Uterus (tissue), 4 donors: ENCODE results near the gene ARHGAP42. TPM values are rescaled to one million over a fixed set of nuclear protein-coding genes. Genes with fewer than 3 reads are reported as not detected.
A peak's percentile ranks its signal among the peaks of the same experiment; 100 is the strongest.

Source experiments
- DNase-seq, 2 donors: peaks; one replicate each; pipeline ENCODE4 v3.0.0-alpha.2; 2019 to 2020
- H3K27ac ChIP-seq, 2 donors: fragments of 200-600 bp; sonication (generic); 1 replicate in 1 of 2; 2 replicates in 1 of 2; pipeline ENCODE4 v1.5.1; 2016 to 2018
- H3K27me3 ChIP-seq, 2 donors: fragments of 200-600 bp; sonication (generic); one replicate each; pipeline ENCODE4 v1.5.1; 2018 to 2019; ENCODE audit warnings: control low read depth in 1 of 2
- H3K36me3 ChIP-seq, 2 donors: fragments of 200-600 bp; sonication (generic); one replicate each; pipeline ENCODE4 v1.5.1; 2019; ENCODE audit warnings: control low read depth in 1 of 2
- H3K4me1 ChIP-seq, 2 donors: fragments of 200-600 bp; sonication (generic); one replicate each; pipeline ENCODE4 v1.5.1; 2018 to 2019; ENCODE audit warnings: control low read depth in 1 of 2
- H3K4me3 ChIP-seq, 2 donors: fragments of 200-600 bp; sonication (generic); 1 replicate in 1 of 2; 2 replicates in 1 of 2; pipeline ENCODE4 v1.5.1; 2018 to 2019; ENCODE audit warnings: mild to moderate bottlenecking in 1 of 2
- H3K9me3 ChIP-seq, 2 donors: fragments of 200-600 bp; sonication (generic); one replicate each; pipeline ENCODE4 v1.5.1; 2019; ENCODE audit warnings: control low read depth in 1 of 2
- POLR2A ChIP-seq, 2 donors: fragments of 450-650 bp; IDR thresholded peaks; one replicate each; pipeline ENCODE4 v1.6.1; 2016; ENCODE audit warnings: antibody characterized with exemption in 2 of 2, mild to moderate bottlenecking in 1 of 2, moderate library complexity in 1 of 2
- intact Hi-C: fragments of 100-400 bp; cut with DNase I; formaldehyde crosslinking; loops from one replicate; pipeline ENCODE4 v1.15.1; 2023; ENCODE audit warnings: low total_unique reads
- total RNA-seq, 4 donors: library from RNA; depleted of rRNA in 3 of 4; stranded (reverse); fragments of >200 nt in 3 of 4; gene quantifications; one replicate each; pipeline versions ENCODE4 v1.1.0 to v1.2.4, GENCODE V29; 2014 to 2023
- TF ChIP-seq, protein P1 (sequence below), 4 experiments: fragments of 200-600 bp in 2 of 4; fragments of 450-650 bp in 2 of 4; sonication (generic) in 2 of 4; IDR thresholded peaks; one replicate each; pipeline ENCODE4 v1.5.1; 2016 to 2019; ENCODE audit warnings: antibody characterized with exemption in 4 of 4, mild to moderate bottlenecking in 2 of 4, moderate library complexity in 1 of 4
- donor health status: DM: yes; HTN: yes; CAD: no.

Gene ARHGAP42
- total RNA-seq, 4 donors from 2014 or later = 10.2 to 51.6 (median 21.1) TPM

- no peak for TF ChIP-seq POLR2A (IDR thresholded peaks at IDR 0.05)
- TF ChIP-seq, protein P1, sequence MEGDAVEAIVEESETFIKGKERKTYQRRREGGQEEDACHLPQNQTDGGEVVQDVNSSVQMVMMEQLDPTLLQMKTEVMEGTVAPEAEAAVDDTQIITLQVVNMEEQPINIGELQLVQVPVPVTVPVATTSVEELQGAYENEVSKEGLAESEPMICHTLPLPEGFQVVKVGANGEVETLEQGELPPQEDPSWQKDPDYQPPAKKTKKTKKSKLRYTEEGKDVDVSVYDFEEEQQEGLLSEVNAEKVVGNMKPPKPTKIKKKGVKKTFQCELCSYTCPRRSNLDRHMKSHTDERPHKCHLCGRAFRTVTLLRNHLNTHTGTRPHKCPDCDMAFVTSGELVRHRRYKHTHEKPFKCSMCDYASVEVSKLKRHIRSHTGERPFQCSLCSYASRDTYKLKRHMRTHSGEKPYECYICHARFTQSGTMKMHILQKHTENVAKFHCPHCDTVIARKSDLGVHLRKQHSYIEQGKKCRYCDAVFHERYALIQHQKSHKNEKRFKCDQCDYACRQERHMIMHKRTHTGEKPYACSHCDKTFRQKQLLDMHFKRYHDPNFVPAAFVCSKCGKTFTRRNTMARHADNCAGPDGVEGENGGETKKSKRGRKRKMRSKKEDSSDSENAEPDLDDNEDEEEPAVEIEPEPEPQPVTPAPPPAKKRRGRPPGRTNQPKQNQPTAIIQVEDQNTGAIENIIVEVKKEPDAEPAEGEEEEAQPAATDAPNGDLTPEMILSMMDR (IDR thresholded peaks at IDR 0.05) = peak; percentile 43 to 66 (median 56)
- H3K4me3 ChIP-seq = no peak overlapping the region
- peak overlapping the region in 1 of 2 donors; percentile 4 for H3K27ac ChIP-seq
- no peaks in the 10 kb centered on the region for H3K27me3 ChIP-seq
- intact Hi-C loops = no loop called here
- no peaks in the 10 kb centered on the region for H3K9me3 ChIP-seq
- H3K36me3 ChIP-seq = no peaks in the 10 kb centered on the region
- H3K4me1 ChIP-seq = no peaks in the 10 kb centered on the region
- no peak for DNase-seq
These were observed 293.1 kb downstream of the ARHGAP42 start for GRCh38 chr11:100980156-100980555.

GRCh38 chr11:100981196-100981824, 294.2 kb downstream of the ARHGAP42 start:
- no peak for TF ChIP-seq POLR2A (IDR thresholded peaks at IDR 0.05)
- TF ChIP-seq, protein P1 (IDR thresholded peaks at IDR 0.05) = no peak
- DNase-seq = no peak
- H3K9me3 ChIP-seq = no peaks in the 10 kb centered on the region
- H3K36me3 ChIP-seq = no peaks in the 10 kb centered on the region
- intact Hi-C loops = no loop called here
- H3K27me3 ChIP-seq = no peaks in the 10 kb centered on the region
- H3K27ac ChIP-seq = peak overlapping the region in 1 of 2 donors; percentile 10
- H3K4me1 ChIP-seq = no peaks in the 10 kb centered on the region
- H3K4me3 ChIP-seq = no peak overlapping the region

GRCh38 chr11:100984668-100985067, 297.6 kb downstream of the ARHGAP42 start:
- Histone ChIP-seq H3K9me3 (no peaks in the 10 kb centered on the region), H3K4me1 (no peaks in the 10 kb centered on the region), H3K27ac (no peak overlapping the region), H3K27me3 (no peaks in the 10 kb centered on the region), H3K36me3 (no peaks in the 10 kb centered on the region), H3K4me3 (no peak overlapping the region)
- DNase-seq = no peak
- intact Hi-C loops = no loop called here
- TF ChIP-seq, protein P1 (IDR thresholded peaks at IDR 0.05) = no peak
- TF ChIP-seq POLR2A (IDR thresholded peaks at IDR 0.05) = no peak

DNA sequence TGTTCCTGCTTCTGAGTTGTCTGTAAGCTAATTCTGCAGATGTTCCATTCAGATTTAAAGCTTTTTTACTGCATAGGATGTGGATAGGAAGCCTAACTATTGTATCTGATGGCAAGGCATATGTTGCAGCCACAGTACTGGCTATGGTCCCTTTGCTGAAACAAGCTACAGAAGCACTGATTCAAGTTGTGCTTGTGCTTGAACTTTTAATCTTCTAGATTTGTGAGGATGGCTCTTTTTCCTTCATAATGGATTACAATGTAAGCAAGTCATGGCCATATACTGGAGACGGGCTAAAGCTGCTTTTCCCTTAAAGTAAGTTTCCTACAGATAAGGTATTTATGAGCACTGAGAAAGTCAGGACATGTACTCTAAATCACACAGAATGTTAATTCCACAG, 303.8 kb downstream of the ARHGAP42 start:
- TF ChIP-seq POLR2A (IDR thresholded peaks at IDR 0.05) = no peak
- TF ChIP-seq, protein P1 (IDR thresholded peaks at IDR 0.05) = no peak
- intact Hi-C loops = no loop called here
- Histone ChIP-seq H3K27ac (peak overlapping the region; percentile 62 to 79), H3K27me3 (no peaks in the 10 kb centered on the region), H3K4me1 (no peaks in the 10 kb centered on the region), H3K9me3 (no peaks in the 10 kb centered on the region), H3K4me3 (no peak overlapping the region), H3K36me3 (no peaks in the 10 kb centered on the region)
- no peak for DNase-seq

GRCh38 chr11:100991541-100991940, 304.5 kb downstream of the ARHGAP42 start:
- intact Hi-C loops = no loop called here
- Histone ChIP-seq H3K36me3 (no peaks in the 10 kb centered on the region), H3K9me3 (no peaks in the 10 kb centered on the region), H3K27me3 (no peaks in the 10 kb centered on the region), H3K4me1 (no peaks in the 10 kb centered on the region), H3K27ac (peak overlapping the region; percentile 62 to 79), H3K4me3 (no peak overlapping the region)
- no peak for DNase-seq
- no peak for TF ChIP-seq POLR2A (IDR thresholded peaks at IDR 0.05)
- TF ChIP-seq, protein P1 (IDR thresholded peaks at IDR 0.05) = no peak
